ENCODE data around the gene RGS6. TPM values are rescaled to one million over a fixed set of nuclear protein-coding genes. Genes with fewer than 3 reads are reported as not detected.

RGS6 gene
- total and polyA plus RNA-seq, 7 donors = 0.19 to 1.6 (median 0.42) TPM

DNA sequence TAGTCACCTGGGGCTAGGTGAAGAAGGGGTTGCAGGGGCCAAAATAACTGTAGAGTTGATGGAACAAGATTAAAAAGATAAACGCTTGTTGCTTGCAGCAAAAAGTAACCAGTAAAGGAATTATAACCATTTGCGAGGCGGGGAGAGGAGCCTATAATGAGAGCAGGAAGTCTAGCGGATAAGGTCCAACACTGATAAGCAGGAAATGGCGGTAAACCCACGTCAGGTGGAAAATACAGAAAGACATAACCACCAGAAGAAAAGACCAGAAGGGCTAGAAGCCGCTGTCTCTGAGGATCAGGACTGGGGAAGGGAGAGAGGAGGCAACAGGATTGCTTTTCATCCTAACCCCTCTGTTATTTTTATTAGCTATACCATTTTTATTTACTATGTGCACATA is 658.3 kb downstream of the RGS6 start:
- H3K4me1 ChIP-seq = no peaks in the 10 kb centered on the region
- ATAC-seq = no peak
- H3K9me3 ChIP-seq = no peaks in the 10 kb centered on the region
- TF ChIP-seq, protein P1, sequence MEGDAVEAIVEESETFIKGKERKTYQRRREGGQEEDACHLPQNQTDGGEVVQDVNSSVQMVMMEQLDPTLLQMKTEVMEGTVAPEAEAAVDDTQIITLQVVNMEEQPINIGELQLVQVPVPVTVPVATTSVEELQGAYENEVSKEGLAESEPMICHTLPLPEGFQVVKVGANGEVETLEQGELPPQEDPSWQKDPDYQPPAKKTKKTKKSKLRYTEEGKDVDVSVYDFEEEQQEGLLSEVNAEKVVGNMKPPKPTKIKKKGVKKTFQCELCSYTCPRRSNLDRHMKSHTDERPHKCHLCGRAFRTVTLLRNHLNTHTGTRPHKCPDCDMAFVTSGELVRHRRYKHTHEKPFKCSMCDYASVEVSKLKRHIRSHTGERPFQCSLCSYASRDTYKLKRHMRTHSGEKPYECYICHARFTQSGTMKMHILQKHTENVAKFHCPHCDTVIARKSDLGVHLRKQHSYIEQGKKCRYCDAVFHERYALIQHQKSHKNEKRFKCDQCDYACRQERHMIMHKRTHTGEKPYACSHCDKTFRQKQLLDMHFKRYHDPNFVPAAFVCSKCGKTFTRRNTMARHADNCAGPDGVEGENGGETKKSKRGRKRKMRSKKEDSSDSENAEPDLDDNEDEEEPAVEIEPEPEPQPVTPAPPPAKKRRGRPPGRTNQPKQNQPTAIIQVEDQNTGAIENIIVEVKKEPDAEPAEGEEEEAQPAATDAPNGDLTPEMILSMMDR (IDR thresholded peaks at IDR 0.05) = no peak
- DNase-seq = no peak
- no peaks in the 10 kb centered on the region for H3K36me3 ChIP-seq (ENCODE audit: insufficient read depth in 1 of 2, low read depth in 1 of 2)
- no peak overlapping the region for H3K4me3 ChIP-seq
- H3K27me3 ChIP-seq (ENCODE audit: insufficient read depth in 3 of 3, low read length in 2 of 3) = no peaks in the 10 kb centered on the region
- intact Hi-C loops (cut with DNase I) = no loop called here
- WGBS, 3 donors = 72 to 79% (median 78%) methylated on average over 7 of the region's 7 CpGs
- no peak overlapping the region for H3K27ac ChIP-seq

DNA sequence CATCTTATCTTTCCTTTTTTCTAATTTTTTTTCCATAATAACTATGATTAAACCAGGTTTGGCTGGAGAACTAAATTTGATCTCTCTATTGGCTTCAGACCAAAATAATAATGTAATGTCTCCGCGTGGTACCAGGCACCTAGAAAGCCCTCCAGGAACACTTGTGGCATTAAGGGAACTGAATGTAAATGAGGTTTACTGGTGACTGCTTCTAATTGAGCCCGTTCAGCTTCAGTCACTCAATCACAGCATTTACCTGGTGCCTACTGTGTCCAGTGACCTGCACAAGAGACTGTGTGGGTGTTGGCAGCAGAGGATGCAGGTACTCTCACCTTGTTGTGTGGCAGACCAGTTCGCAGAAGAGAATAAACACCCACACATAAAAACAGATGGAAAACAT is 659.2 kb downstream of the RGS6 start:
- ATAC-seq = no peak
- peaks cover 0 to 1% (median 0%) of the 10 kb centered on the region in 3 donors for H3K27me3 ChIP-seq (ENCODE audit: insufficient read depth in 3 of 3, low read length in 2 of 3)
- intact Hi-C loops (cut with DNase I) = no loop called here

DNA sequence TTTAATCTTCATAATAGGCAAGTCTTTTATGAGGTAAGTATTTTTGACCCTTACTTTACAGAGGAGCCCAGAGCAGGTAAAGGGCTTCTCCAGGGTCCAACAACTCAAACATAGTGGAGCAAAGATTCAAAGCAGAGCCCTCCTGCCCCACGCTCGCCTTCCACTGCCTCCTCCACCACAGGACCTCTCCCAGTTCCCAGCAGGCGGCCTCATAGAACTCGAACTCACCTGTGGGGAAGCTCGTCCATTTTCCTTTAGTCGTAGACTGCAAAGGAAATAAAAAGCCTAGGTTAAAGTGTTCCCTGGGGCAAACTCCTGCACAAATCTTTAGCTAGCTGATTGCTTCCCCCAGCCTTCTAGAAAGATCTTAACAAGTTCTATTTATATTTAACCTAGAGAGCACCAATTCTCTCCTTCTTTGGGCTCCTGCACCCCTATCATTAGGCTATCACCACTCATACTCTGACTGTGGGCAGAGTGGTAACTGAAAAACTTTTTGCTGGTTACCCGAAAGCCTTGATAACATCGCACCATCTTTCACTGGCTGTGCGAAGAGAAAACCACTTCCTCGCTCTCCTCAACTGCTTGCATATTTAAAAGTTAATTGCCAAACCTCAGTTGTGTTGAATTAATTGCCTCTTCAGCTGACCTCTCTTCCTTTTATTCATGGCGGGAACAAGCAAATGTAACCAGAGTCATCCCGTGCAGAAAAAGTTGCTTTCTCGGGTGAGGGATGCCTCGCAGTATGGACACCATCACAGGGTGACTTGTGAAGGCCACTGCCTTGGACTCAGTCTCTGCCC is 662.1 kb downstream of the RGS6 start:
- no peak for ATAC-seq

More for the DNA sequence above, 659.2 kb downstream of the RGS6 start:
- no peaks in the 10 kb centered on the region for H3K9me3 ChIP-seq
- H3K4me3 ChIP-seq = no peak overlapping the region
- DNase-seq = no peak
- WGBS, 3 donors = 52 to 63% (median 59%) methylated on average over 4 of the region's 4 CpGs
- TF ChIP-seq, protein P1 (IDR thresholded peaks at IDR 0.05) = no peak
- H3K4me1 ChIP-seq = no peaks in the 10 kb centered on the region
- H3K27ac ChIP-seq = no peak overlapping the region
- no peaks in the 10 kb centered on the region for H3K36me3 ChIP-seq (ENCODE audit: insufficient read depth in 1 of 2, low read depth in 1 of 2)

DNA sequence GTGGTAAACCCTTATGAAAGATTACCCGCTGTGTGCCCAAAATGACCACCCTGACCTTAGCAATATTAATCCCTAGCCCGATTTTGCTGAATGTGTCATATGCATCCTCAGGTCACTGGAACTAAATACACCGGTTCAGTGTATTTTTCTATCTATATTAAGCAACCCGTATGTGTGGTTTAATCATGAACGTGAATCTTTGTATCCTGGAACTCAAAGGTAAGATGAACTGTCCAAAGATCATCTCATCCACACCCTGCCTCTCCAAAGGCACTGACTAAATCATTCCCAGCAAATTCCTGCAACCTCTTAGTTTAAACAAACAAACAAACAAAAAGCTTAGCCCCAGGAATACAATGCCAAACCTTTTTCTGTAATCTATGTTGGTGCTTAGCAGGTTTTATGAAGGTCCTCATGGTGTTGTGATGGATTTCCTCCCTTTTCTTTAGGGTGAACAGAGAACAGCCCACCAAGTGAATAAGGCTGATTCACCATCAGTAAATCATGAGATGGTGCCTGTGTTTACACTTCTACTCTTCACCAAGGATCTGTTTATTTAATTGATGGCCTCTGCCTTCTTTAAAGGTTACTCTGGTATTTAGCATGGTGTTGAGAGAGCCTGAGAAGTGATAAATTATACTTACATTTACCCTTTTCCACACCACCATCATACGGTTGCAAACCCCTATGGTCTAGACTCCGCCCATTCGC is 663.1 kb downstream of the RGS6 start:
- ATAC-seq (no peak), DNase-seq (no peak)
- WGBS, 3 donors = 86 to 96% (median 91%) methylated on average over 8 of the region's 8 CpGs
- H3K4me1 ChIP-seq = no peaks in the 10 kb centered on the region
- H3K27ac ChIP-seq = no peak overlapping the region
- peaks cover 0 to 1% (median 0%) of the 10 kb centered on the region in 3 donors for H3K27me3 ChIP-seq (ENCODE audit: insufficient read depth in 3 of 3, low read length in 2 of 3)
- H3K9me3 ChIP-seq = no peaks in the 10 kb centered on the region
- intact Hi-C loops (cut with DNase I) = no loop called here
- no peak overlapping the region for H3K4me3 ChIP-seq
- no peaks in the 10 kb centered on the region for H3K36me3 ChIP-seq (ENCODE audit: insufficient read depth in 1 of 2, low read depth in 1 of 2)
- TF ChIP-seq, protein P1 (IDR thresholded peaks at IDR 0.05) = no peak

More for the DNA sequence above, 662.1 kb downstream of the RGS6 start:
- TF ChIP-seq, protein P1 (IDR thresholded peaks at IDR 0.05) = no peak
- DNase-seq = no peak
- Histone ChIP-seq H3K4me1 (no peaks in the 10 kb centered on the region), H3K9me3 (no peaks in the 10 kb centered on the region), H3K4me3 (no peak overlapping the region), H3K27ac (no peak overlapping the region), H3K27me3 (ENCODE audit: insufficient read depth in 3 of 3, low read length in 2 of 3) (peaks cover 0 to 1% (median 0%) of the 10 kb centered on the region in 3 donors), H3K36me3 (ENCODE audit: insufficient read depth in 1 of 2, low read depth in 1 of 2) (no peaks in the 10 kb centered on the region)
- intact Hi-C loops (cut with DNase I) = no loop called here
- WGBS, 3 donors = 86 to 87% (median 87%) methylated on average over 14 of the region's 14 CpGs
